Effector memory CD8-positive, alpha-beta T cell (primary cell): ENCODE data around the gene DSCAML1.

Source experiments
- ATAC-seq: fragments of 150-1000 bp; cut with Tn5 transposase; replicated peaks from 2 replicates; pipeline ENCODE4 v1.10.0; 2021; ENCODE audit warnings: mild to moderate bottlenecking, moderate library complexity
- DNase-seq, 3 experiments: peaks; one replicate each; pipeline ENCODE4 v3.0.0; 2021
- H3K27ac Mint-ChIP-seq, 2 donors: one replicate each; pipeline ENCODE4 v1.8.0; 2022; ENCODE audit warnings: mild to moderate bottlenecking in 2 of 2, mixed read lengths in 2 of 2, moderate library complexity in 2 of 2
- H3K27me3 Mint-ChIP-seq, 2 donors: one replicate each; pipeline ENCODE4 v1.8.0; 2022; ENCODE audit warnings: mixed read lengths in 2 of 2
- H3K36me3 Mint-ChIP-seq: one replicate; pipeline ENCODE4 v1.8.0; 2022; ENCODE audit warnings: mild to moderate bottlenecking, moderate library complexity, mixed read lengths; ENCODE audit not compliant: insufficient read depth
- H3K4me1 Mint-ChIP-seq, 2 donors: one replicate each; pipeline ENCODE4 v1.8.0; 2022; ENCODE audit warnings: low read depth in 2 of 2, mixed read lengths in 2 of 2
- H3K4me3 Mint-ChIP-seq, 2 donors: one replicate each; pipeline ENCODE4 v1.8.0; 2022; ENCODE audit warnings: mild to moderate bottlenecking in 2 of 2, mixed read lengths in 2 of 2, moderate library complexity in 2 of 2
- H3K9me3 Mint-ChIP-seq, 2 donors: one replicate each; pipeline ENCODE4 v1.8.0; 2022; ENCODE audit warnings: mixed read lengths in 2 of 2

The DSCAML1 gene

GRCh38 chr11:117584056-117584830, 212.8 kb downstream of the DSCAML1 start:
- no peaks in the 10 kb centered on the region for H3K36me3 Mint-ChIP-seq
- H3K4me1 Mint-ChIP-seq: no peaks in the 10 kb centered on the region
- no peak overlapping the region for H3K27ac Mint-ChIP-seq
- H3K27me3 Mint-ChIP-seq: peaks cover 27 to 87% of the 10 kb centered on the region in 2 donors
- no peak overlapping the region for H3K4me3 Mint-ChIP-seq
- no peak for DNase-seq
- ATAC-seq: no peak
- no peaks in the 10 kb centered on the region for H3K9me3 Mint-ChIP-seq

GRCh38 chr11:117583063-117583801, 213.8 kb downstream of the DSCAML1 start:
- Mint-ChIP-seq H3K4me3 (no peak overlapping the region), H3K27ac (no peak overlapping the region), H3K9me3 (no peaks in the 10 kb centered on the region), H3K27me3 (peaks cover 19 to 88% of the 10 kb centered on the region in 2 donors), H3K36me3 (no peaks in the 10 kb centered on the region), H3K4me1 (no peaks in the 10 kb centered on the region)
- ATAC-seq: no peak
- no peak for DNase-seq

GRCh38 chr11:117582433-117582832, 214.6 kb downstream of the DSCAML1 start:
- Mint-ChIP-seq H3K27me3 (peaks cover 15 to 85% of the 10 kb centered on the region in 2 donors), H3K36me3 (no peaks in the 10 kb centered on the region), H3K27ac (no peak overlapping the region), H3K4me3 (no peak overlapping the region), H3K9me3 (no peaks in the 10 kb centered on the region), H3K4me1 (no peaks in the 10 kb centered on the region)
- ATAC-seq: no peak
- DNase-seq: no peak

- ATAC-seq (no peak), DNase-seq (no peak)
- peaks cover 6 to 69% of the 10 kb centered on the region in 2 donors for H3K27me3 Mint-ChIP-seq
- no peak overlapping the region for H3K4me3 Mint-ChIP-seq
- no peak overlapping the region for H3K27ac Mint-ChIP-seq
- H3K36me3 Mint-ChIP-seq: no peaks in the 10 kb centered on the region
- no peaks in the 10 kb centered on the region for H3K4me1 Mint-ChIP-seq
- H3K9me3 Mint-ChIP-seq: no peaks in the 10 kb centered on the region
Measured at GRCh38 chr11:117580866-117581265, 216.2 kb downstream of the DSCAML1 start.

- peaks cover 6 to 53% of the 10 kb centered on the region in 2 donors for H3K27me3 Mint-ChIP-seq
- H3K4me3 Mint-ChIP-seq: no peak overlapping the region
- no peak for ATAC-seq
- no peaks in the 10 kb centered on the region for H3K36me3 Mint-ChIP-seq
- no peak for DNase-seq
- H3K4me1 Mint-ChIP-seq: no peaks in the 10 kb centered on the region
- no peaks in the 10 kb centered on the region for H3K9me3 Mint-ChIP-seq
- H3K27ac Mint-ChIP-seq: no peak overlapping the region
Measured at GRCh38 chr11:117579161-117579560, 217.9 kb downstream of the DSCAML1 start.

- Mint-ChIP-seq H3K4me1 (no peaks in the 10 kb centered on the region), H3K4me3 (no peak overlapping the region), H3K27me3 (peaks cover 6 to 51% of the 10 kb centered on the region in 2 donors), H3K36me3 (no peaks in the 10 kb centered on the region), H3K9me3 (no peaks in the 10 kb centered on the region), H3K27ac (no peak overlapping the region)
- DNase-seq (no peak), ATAC-seq (no peak)
Measured at GRCh38 chr11:117575856-117576255, 221.2 kb downstream of the DSCAML1 start.

- no peak for DNase-seq
- Mint-ChIP-seq H3K4me1 (no peaks in the 10 kb centered on the region), H3K27ac (no peak overlapping the region), H3K27me3 (peaks cover 12 to 55% of the 10 kb centered on the region in 2 donors), H3K4me3 (no peak overlapping the region), H3K36me3 (no peaks in the 10 kb centered on the region), H3K9me3 (no peaks in the 10 kb centered on the region)
- ATAC-seq: no peak
Measured at GRCh38 chr11:117574551-117574950, 222.5 kb downstream of the DSCAML1 start.

- no peak for DNase-seq
- no peak for ATAC-seq
- Mint-ChIP-seq H3K27me3 (peaks cover 13 to 47% of the 10 kb centered on the region in 2 donors), H3K27ac (no peak overlapping the region), H3K36me3 (no peaks in the 10 kb centered on the region), H3K9me3 (no peaks in the 10 kb centered on the region), H3K4me3 (no peak overlapping the region), H3K4me1 (no peaks in the 10 kb centered on the region)
Measured at GRCh38 chr11:117573326-117573725, 223.7 kb downstream of the DSCAML1 start.

GRCh38 chr11:117572671-117573070, 224.3 kb downstream of the DSCAML1 start:
- peaks cover 13 to 41% of the 10 kb centered on the region in 2 donors for H3K27me3 Mint-ChIP-seq
- H3K4me3 Mint-ChIP-seq: no peak overlapping the region
- no peak overlapping the region for H3K27ac Mint-ChIP-seq
- DNase-seq (no peak), ATAC-seq (no peak)
- H3K4me1 Mint-ChIP-seq: no peaks in the 10 kb centered on the region
- no peaks in the 10 kb centered on the region for H3K36me3 Mint-ChIP-seq
- H3K9me3 Mint-ChIP-seq: no peaks in the 10 kb centered on the region

- Mint-ChIP-seq H3K9me3 (no peaks in the 10 kb centered on the region), H3K36me3 (no peaks in the 10 kb centered on the region), H3K27me3 (peaks cover 13 to 41% of the 10 kb centered on the region in 2 donors), H3K27ac (no peak overlapping the region), H3K4me1 (no peaks in the 10 kb centered on the region), H3K4me3 (no peak overlapping the region)
- DNase-seq (no peak), ATAC-seq (no peak)
Measured at GRCh38 chr11:117572129-117572528, 224.9 kb downstream of the DSCAML1 start.

- DNase-seq: no peak
- H3K27me3 Mint-ChIP-seq: peaks cover 13 to 50% of the 10 kb centered on the region in 2 donors
- H3K4me3 Mint-ChIP-seq: no peak overlapping the region
- H3K4me1 Mint-ChIP-seq: no peaks in the 10 kb centered on the region
- H3K27ac Mint-ChIP-seq: no peak overlapping the region
- ATAC-seq: no peak
- no peaks in the 10 kb centered on the region for H3K36me3 Mint-ChIP-seq
- H3K9me3 Mint-ChIP-seq: no peaks in the 10 kb centered on the region
Measured at GRCh38 chr11:117570701-117571100, 226.3 kb downstream of the DSCAML1 start.

GRCh38 chr11:117569911-117570310, 227.1 kb downstream of the DSCAML1 start:
- Mint-ChIP-seq H3K9me3 (no peaks in the 10 kb centered on the region), H3K4me1 (no peaks in the 10 kb centered on the region), H3K27ac (no peak overlapping the region), H3K4me3 (no peak overlapping the region), H3K36me3 (no peaks in the 10 kb centered on the region), H3K27me3 (peaks cover 21 to 58% of the 10 kb centered on the region in 2 donors)
- ATAC-seq (no peak), DNase-seq (no peak)

GRCh38 chr11:117565709-117566108, 231.3 kb downstream of the DSCAML1 start:
- H3K27me3 Mint-ChIP-seq: peaks cover 35 to 68% of the 10 kb centered on the region in 2 donors
- H3K9me3 Mint-ChIP-seq: no peaks in the 10 kb centered on the region
- H3K36me3 Mint-ChIP-seq: no peaks in the 10 kb centered on the region
- DNase-seq: no peak
- no peak for ATAC-seq
- no peaks in the 10 kb centered on the region for H3K4me1 Mint-ChIP-seq
- no peak overlapping the region for H3K4me3 Mint-ChIP-seq
- no peak overlapping the region for H3K27ac Mint-ChIP-seq

GRCh38 chr11:117564321-117564720, 232.7 kb downstream of the DSCAML1 start:
- H3K4me1 Mint-ChIP-seq: no peaks in the 10 kb centered on the region
- no peak overlapping the region for H3K27ac Mint-ChIP-seq
- DNase-seq: no peak

More at GRCh38 chr11:117564321-117564720, 232.7 kb downstream of the DSCAML1 start:
- Mint-ChIP-seq H3K4me3 (no peak overlapping the region), H3K27me3 (peaks cover 31 to 61% of the 10 kb centered on the region in 2 donors), H3K36me3 (no peaks in the 10 kb centered on the region), H3K9me3 (no peaks in the 10 kb centered on the region)
- ATAC-seq: no peak
